ENCODE results near the gene HLCS.
"Not testable (repeated sequence)": the region's sequence is repeated elsewhere in the genome, so short reads cannot be mapped to it uniquely, and the experiment has no call there.

Gene HLCS

GRCh38 chr21:36820176-36821031 is 146.1 kb downstream of the HLCS start:
- H3K27me3 Mint-ChIP-seq = no peaks in the 10 kb centered on the region
- no peaks in the 10 kb centered on the region for H3K9me3 Mint-ChIP-seq
- H3K4me3 Mint-ChIP-seq = no peak overlapping the region
- no peak overlapping the region for H3K27ac Mint-ChIP-seq
- DNase-seq = no peak
- peaks cover 3% of the 10 kb centered on the region for H3K36me3 Mint-ChIP-seq (ENCODE audit: insufficient read depth)
- ATAC-seq (replicated peaks) = no peak
- H3K4me1 Mint-ChIP-seq (ENCODE audit: low read depth in 2 of 2) = no peaks in the 10 kb centered on the region

DNA sequence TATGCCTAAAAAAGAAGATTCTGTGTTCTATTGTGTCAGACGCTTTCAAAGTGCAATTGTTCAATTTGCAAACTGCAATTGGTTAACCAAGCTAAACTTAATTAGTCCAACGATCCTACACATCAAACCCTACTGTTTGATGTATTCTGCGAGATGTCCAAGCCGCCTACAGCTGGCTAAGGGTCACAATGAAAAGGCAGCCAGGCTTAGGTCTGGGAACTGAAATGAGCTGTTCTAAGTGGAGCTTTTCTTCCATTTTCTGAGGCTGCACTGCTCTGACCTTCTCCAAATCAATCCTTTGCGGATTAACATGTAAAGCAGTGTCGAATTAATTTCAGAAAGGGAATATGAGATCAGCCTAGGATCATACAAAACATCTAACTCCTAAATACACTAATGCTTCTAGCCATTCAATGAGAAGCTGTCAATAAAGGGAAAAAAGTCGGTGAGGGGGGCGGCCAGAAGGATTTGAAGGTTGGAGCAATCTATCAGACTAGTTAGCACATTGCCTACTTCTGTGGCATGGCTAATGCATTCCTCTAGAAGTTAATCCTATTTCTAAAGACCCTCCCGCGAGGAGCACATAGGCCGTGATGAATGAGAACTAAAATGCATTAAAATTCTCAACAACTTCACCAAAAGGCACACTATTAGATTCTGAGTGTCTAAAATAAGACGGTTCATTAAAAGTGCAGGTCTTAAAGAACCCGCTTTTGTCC is 148.6 kb downstream of the HLCS start:
- DNase-seq (no peak), ATAC-seq (replicated peaks) (no peak)
- H3K36me3 Mint-ChIP-seq (ENCODE audit: insufficient read depth) = peaks cover 6% of the 10 kb centered on the region

DNA sequence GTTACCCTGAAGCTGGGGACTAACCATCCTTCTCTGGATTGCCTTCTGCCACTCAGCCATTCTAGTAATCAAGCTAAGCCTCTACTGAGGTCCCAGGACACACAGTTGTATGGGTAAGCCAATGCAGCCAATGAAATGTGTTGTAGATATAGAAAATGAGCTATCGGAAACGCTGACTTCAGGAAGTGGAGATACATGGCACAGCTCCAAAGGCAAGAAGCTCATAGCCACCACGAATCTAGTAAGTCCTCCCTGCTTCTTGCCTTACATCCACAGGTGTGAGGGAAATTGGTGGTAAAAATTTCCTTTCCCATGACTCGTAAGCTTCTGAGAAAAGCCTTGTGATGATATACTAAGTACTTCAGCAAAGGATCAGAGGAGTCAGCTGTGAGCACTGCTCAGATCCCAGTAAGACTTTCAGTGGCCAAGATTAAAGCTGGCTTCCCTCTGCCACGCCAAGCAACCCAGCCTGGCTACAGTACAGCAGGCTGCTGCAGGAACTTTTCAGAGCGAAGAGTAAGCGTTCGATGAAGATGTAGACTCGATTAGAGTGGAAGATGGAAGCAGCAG is 149.8 kb downstream of the HLCS start:
- no peak for ATAC-seq (replicated peaks)
- Mint-ChIP-seq H3K4me3 (no peak overlapping the region), H3K27me3 (no peaks in the 10 kb centered on the region), H3K9me3 (no peaks in the 10 kb centered on the region), H3K27ac (no peak overlapping the region), H3K4me1 (ENCODE audit: low read depth in 2 of 2) (peaks cover 0 to 2% of the 10 kb centered on the region in 2 donors), H3K36me3 (ENCODE audit: insufficient read depth) (peaks cover 6% of the 10 kb centered on the region)
- DNase-seq = no peak

More for the DNA sequence above, 148.6 kb downstream of the HLCS start:
- Mint-ChIP-seq H3K4me1 (ENCODE audit: low read depth in 2 of 2) (peaks cover 0 to 2% of the 10 kb centered on the region in 2 donors), H3K27ac (no peak overlapping the region), H3K9me3 (no peaks in the 10 kb centered on the region), H3K4me3 (no peak overlapping the region), H3K27me3 (no peaks in the 10 kb centered on the region)

DNA sequence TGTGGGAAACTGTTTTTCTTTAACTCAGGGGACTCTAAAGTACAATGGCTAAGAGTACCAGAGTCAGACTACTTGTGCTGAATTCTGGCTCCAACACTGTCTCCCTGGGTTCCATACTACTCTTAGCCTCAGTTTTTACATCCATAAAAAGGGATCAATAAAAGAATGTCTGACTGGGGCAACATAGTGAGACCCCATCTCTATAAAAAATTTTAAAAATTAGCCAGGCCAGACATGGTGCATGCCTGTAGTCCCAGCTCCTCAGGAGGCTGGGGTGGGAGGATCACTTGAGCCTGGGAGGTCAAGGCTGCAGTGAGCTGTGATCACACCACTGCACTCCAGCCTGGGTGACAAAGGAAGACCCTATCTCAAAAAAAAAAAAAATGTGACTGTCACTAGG is 150.4 kb downstream of the HLCS start:
- ATAC-seq (replicated peaks); H3K27me3 Mint-ChIP-seq; H3K27ac Mint-ChIP-seq; DNase-seq; H3K4me1 Mint-ChIP-seq (ENCODE audit: low read depth in 2 of 2); H3K36me3 Mint-ChIP-seq (ENCODE audit: insufficient read depth); H3K9me3 Mint-ChIP-seq; H3K4me3 Mint-ChIP-seq: not testable (repeated sequence)

GRCh38 chr21:36815284-36815683 is 151.2 kb downstream of the HLCS start:
- DNase-seq = no peak
- Mint-ChIP-seq H3K27me3 (no peaks in the 10 kb centered on the region), H3K4me3 (no peak overlapping the region), H3K27ac (no peak overlapping the region), H3K36me3 (ENCODE audit: insufficient read depth) (peaks cover 6% of the 10 kb centered on the region), H3K9me3 (no peaks in the 10 kb centered on the region), H3K4me1 (ENCODE audit: low read depth in 2 of 2) (peaks cover 0 to 2% of the 10 kb centered on the region in 2 donors)
- ATAC-seq (replicated peaks) = no peak

DNA sequence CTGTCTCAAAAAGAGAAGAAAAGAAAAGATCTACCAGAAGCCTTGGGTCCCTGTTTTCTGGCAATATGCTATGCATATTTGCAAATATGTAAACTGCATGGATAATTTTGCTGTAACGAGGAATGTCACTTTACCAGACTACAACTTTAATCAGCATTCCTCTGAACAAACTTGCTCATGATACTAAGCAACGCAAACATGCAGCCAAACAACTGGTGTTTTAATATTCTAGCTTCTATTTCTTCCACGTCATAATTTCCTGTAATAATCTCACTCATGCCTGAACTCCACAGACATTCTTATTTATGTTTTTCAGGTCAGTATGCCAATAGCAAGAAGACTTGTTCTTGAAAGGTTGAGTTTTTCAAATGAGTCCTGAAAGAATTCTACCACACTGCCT is 153.4 kb downstream of the HLCS start:
- H3K4me3 Mint-ChIP-seq = no peak overlapping the region
- no peaks in the 10 kb centered on the region for H3K27me3 Mint-ChIP-seq
- DNase-seq (no peak), ATAC-seq (replicated peaks) (no peak)
- peaks cover 3% of the 10 kb centered on the region for H3K36me3 Mint-ChIP-seq (ENCODE audit: insufficient read depth)
- no peak overlapping the region for H3K27ac Mint-ChIP-seq
- peaks cover 0 to 2% of the 10 kb centered on the region in 2 donors for H3K4me1 Mint-ChIP-seq (ENCODE audit: low read depth in 2 of 2)
- no peaks in the 10 kb centered on the region for H3K9me3 Mint-ChIP-seq

DNA sequence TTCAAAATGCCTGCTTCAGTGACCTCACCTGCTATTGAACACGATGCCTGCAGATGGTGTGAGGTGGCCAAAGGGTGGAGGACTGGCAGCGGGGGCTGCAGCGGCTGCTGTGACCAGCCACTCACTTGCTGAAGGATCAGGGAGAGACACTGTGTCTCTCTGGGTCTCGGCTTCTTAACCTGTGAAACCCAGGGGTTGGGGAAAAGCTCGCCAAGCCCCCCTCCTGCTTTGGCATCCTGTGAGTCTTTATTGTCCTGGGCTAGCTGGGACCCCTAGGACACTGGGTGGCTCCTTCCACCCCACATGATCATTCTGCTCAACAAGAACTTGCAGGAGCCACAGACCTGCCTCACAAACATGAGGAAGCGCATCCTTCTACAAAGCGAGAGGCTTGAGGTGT is 154.7 kb downstream of the HLCS start:
- ATAC-seq (replicated peaks) = no peak
- Mint-ChIP-seq H3K4me1 (ENCODE audit: low read depth in 2 of 2) (peaks cover 0 to 2% of the 10 kb centered on the region in 2 donors), H3K9me3 (no peaks in the 10 kb centered on the region), H3K27me3 (no peaks in the 10 kb centered on the region), H3K27ac (no peak overlapping the region), H3K4me3 (no peak overlapping the region), H3K36me3 (ENCODE audit: insufficient read depth) (peaks cover 3% of the 10 kb centered on the region)
- DNase-seq = no peak

DNA sequence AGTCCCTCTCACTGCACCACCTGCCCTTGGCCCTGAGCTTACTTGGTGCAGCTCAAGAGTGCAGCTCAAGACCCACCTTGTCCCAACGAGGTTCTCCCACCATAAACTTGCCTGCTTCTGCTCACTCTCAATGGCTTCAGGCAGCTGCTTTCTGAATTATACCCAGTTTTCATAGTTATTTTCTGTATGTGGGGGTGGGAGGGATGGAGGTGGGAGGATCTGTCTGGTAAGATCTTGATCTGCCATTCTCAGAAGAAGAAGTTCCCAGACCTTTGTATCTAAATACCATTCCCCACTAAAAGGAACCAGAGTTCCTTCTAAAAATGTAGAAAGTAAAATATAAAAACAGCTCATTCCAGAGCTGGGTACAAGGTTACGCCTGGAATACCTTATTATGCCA is 156.0 kb downstream of the HLCS start:
- H3K36me3 Mint-ChIP-seq (ENCODE audit: insufficient read depth) = peaks cover 3% of the 10 kb centered on the region
- DNase-seq = no peak
- H3K27me3 Mint-ChIP-seq = no peaks in the 10 kb centered on the region
- no peak overlapping the region for H3K4me3 Mint-ChIP-seq
- H3K4me1 Mint-ChIP-seq (ENCODE audit: low read depth in 2 of 2) = peaks cover 2 to 4% of the 10 kb centered on the region in 2 donors
- H3K9me3 Mint-ChIP-seq = no peaks in the 10 kb centered on the region
- no peak for ATAC-seq (replicated peaks)
- H3K27ac Mint-ChIP-seq = no peak overlapping the region

- H3K27ac Mint-ChIP-seq = no peak overlapping the region
- no peaks in the 10 kb centered on the region for H3K27me3 Mint-ChIP-seq
- DNase-seq (no peak), ATAC-seq (replicated peaks) (no peak)
- H3K4me3 Mint-ChIP-seq = no peak overlapping the region
- peaks cover 3% of the 10 kb centered on the region for H3K36me3 Mint-ChIP-seq (ENCODE audit: insufficient read depth)
- no peaks in the 10 kb centered on the region for H3K9me3 Mint-ChIP-seq
- H3K4me1 Mint-ChIP-seq (ENCODE audit: low read depth in 2 of 2) = peaks cover 0 to 12% of the 10 kb centered on the region in 2 donors
Measured at GRCh38 chr21:36807422-36807928, 159.0 kb downstream of the HLCS start.

DNA sequence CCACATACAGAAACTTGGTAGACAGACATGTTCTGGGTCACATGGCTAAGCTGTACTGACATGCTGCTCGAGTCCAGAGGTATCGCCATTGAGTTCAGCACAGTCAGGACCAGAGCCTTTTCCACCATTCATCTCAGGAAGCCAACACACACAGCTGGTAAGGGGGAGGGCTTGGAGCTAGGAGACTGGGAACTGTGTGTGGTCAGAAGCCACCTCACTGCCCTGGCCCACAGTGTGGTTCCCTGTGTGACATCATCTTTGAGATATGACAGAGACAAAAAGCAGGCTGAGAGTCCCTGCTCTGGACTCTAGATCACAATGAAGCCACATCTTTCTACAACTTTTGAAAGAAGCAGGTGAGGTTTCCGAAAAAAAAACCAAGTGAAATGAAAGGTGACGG is 160.4 kb downstream of the HLCS start:
- ATAC-seq (replicated peaks) = no peak

DNA sequence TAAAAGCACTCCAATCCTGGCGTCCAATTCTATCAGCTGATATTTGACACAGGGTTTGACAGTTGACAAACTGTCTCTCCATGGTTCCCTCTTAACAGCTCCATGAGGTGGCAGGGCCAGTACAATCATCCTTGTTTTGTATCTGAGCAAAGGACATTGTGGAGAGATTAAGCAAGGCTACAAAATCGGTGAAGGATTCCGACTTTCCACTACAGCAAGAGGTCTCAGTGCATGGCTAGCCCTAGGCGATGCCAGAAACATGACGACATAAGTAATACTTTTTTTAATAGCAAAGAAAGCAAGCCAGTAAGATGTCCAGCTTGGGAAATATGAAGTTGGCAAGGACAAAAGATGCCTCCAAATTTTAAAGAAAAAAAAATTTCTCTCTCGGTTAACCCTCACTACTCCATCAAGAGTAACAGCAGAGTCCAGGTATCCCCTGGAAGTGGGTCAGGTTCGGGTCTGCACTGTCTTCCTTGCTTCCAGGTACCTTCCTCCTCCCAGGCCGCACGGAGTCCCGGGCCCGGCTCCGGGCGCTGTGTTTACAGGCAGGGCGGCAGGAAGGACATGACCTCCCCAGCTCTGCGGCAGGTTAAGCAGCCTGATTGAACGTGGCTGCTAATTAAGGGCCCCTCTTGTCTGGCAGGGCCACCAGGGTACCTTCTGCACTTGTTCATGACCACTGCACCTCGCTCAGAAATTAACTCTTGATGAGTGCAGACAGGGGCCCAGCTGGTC is 161.4 kb downstream of the HLCS start:
- Mint-ChIP-seq H3K4me3 (no peak overlapping the region), H3K4me1 (ENCODE audit: low read depth in 2 of 2) (peaks cover 0 to 12% of the 10 kb centered on the region in 2 donors)
- DNase-seq = no peak

More for the DNA sequence above, 160.4 kb downstream of the HLCS start:
- Mint-ChIP-seq H3K9me3 (no peaks in the 10 kb centered on the region), H3K27ac (no peak overlapping the region), H3K4me1 (ENCODE audit: low read depth in 2 of 2) (peaks cover 0 to 12% of the 10 kb centered on the region in 2 donors), H3K36me3 (ENCODE audit: insufficient read depth) (peaks cover 3% of the 10 kb centered on the region), H3K4me3 (no peak overlapping the region), H3K27me3 (no peaks in the 10 kb centered on the region)
- DNase-seq = no peak

GRCh38 chr21:36803816-36804439 is 162.5 kb downstream of the HLCS start:
- no peak overlapping the region for H3K4me3 Mint-ChIP-seq
- ATAC-seq (replicated peaks) (no peak), DNase-seq (no peak)
- peaks cover 0 to 5% of the 10 kb centered on the region in 2 donors for H3K9me3 Mint-ChIP-seq
- H3K36me3 Mint-ChIP-seq (ENCODE audit: insufficient read depth) = peaks cover 3% of the 10 kb centered on the region
- H3K27ac Mint-ChIP-seq = peak overlapping the region in 1 of 2 donors; percentile 44
- peaks cover 0 to 12% of the 10 kb centered on the region in 2 donors for H3K4me1 Mint-ChIP-seq (ENCODE audit: low read depth in 2 of 2)
- H3K27me3 Mint-ChIP-seq = no peaks in the 10 kb centered on the region

More for the DNA sequence above, 161.4 kb downstream of the HLCS start:
- Mint-ChIP-seq H3K36me3 (ENCODE audit: insufficient read depth) (peaks cover 3% of the 10 kb centered on the region), H3K27ac (no peak overlapping the region), H3K27me3 (no peaks in the 10 kb centered on the region), H3K9me3 (no peaks in the 10 kb centered on the region)
- no peak for ATAC-seq (replicated peaks)

Data from effector memory CD8-positive, alpha-beta T cell (primary cell).